COLO668 (cell line): ENCODE data around the gene ITGA2.

ENCODE experiments used
- DNase-seq: peaks from one replicate; lab custom pipeline; 2025; ENCODE audit not compliant: unreplicated experiment; lab: John Stamatoyannopoulos, UW

ITGA2 gene

DNA sequence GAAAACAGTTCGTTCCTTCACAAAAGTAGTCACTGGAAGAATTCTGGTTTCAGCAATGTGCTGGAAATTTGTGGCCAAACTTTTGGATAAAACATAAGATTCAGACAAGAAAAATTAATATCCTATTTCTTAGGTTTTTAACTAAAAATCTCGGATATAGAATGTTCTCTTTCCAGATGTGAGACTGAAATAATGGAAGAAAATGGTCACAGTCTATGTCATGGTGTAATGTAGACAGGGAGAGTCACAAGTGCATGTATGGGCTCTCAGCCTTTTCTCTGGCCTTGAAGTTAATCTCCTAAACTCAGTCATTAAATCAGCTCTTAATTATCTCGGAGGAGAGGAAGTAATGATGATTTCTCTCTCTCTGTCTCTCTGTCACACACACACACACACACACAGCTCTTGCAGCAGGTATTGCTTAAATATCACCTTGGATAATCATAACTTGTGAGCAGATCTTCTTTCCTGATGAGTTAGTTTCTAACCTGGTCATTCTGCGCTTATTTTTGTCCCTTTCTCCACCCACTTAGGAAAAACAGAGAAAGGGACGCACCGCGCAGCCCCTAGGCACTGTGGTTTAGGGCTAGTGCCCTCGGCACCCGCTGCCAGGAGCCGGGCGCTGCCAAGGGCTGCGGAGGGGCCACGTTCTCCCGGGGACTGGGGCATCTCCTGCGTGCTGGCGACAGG, 672 bp upstream of the ITGA2 start:
- DNase-seq: no peak

DNA sequence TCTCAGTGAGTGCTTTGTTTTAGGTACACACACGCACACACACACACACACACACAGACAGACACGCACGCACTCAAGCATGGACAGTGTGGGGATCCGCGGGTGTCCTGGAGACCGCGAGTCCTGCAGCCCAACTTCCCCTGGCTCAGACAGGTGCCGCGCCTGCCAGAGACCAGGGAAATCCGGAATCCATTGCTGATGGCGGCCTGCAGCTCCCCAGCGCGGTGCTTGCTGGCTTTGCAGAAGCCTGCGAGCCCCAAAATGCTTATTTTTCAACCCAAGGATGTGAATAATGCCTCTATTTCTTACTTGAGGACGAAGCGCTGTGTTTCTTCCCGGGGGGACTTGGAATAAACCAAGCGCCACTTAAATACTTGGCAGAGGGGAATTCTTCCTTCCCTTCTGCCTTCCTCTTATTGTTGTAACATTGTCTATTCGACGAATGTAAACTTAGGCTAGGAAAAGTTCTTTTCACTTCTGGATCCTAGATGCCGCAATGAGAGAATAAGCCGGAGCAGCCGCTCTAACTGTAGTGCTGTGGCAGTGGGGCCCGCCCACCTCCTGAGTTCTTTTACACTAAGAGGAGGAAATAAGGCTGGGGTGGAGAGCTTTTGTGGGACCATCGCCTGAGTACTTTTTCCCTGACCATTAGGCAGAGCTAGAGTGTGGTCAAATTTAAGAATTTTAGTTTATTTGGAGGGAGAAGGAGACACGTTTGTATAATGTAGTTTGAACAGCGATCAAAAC, 802 bp downstream of the ITGA2 start:
- peak; percentile 49 for DNase-seq

DNA sequence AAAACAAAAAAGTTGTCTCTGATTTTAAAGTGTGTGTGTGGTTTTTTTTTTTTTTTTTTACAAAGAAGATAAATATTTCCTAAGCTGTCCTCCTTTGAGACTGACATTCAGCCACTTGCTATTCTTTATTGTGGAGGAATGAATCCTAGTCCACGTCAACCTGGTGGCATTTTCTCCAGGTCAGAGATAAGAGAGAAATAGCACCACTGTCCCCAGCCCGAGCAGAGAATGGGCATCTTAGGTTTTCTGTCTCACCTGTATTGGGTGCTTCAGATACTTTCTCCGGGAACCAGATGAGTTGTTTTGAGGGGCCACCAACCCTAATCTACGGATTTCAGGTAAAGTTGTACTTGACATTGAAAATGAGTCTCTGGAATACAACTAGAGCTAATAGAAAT, 1.4 kb downstream of the ITGA2 start:
- no peak for DNase-seq

DNA sequence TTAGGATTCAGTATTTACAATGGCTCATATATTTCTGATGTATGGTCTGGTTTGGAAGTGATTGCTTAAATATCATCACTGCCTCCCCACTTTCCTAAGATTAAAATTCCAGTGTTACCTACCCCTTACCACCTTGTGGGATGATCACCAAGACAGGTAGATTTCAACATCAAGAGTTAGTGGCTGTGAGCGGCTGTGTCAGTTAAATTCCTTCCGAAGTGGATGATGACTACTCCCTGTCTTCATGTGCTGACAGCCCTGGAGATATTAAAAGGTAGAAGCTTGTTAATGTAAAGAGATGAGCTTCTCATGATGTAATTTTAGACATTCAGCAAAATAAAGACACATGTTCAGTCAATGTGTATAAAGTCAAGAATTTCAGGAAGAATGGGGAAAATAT, 4.2 kb downstream of the ITGA2 start:
- no peak for DNase-seq

DNA sequence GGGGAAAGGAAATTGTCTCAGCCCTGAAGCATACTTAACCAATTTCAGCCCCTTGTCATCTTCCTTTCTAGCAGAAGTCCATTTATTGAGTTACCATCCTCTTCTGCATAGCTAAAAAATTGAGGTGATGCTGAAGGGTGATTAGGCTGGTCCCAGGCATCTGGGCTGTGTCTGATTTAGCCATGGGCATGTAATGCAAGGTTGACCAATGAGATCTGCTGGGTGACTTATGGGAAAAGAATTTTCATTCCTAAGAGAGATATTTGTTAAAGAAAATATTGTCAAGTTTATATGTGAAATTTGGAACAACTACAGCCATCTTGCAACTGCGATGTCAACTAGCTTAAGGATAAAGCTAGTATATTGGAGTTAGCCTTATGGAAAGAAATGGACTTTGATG, 5.1 kb downstream of the ITGA2 start:
- DNase-seq: no peak

DNA sequence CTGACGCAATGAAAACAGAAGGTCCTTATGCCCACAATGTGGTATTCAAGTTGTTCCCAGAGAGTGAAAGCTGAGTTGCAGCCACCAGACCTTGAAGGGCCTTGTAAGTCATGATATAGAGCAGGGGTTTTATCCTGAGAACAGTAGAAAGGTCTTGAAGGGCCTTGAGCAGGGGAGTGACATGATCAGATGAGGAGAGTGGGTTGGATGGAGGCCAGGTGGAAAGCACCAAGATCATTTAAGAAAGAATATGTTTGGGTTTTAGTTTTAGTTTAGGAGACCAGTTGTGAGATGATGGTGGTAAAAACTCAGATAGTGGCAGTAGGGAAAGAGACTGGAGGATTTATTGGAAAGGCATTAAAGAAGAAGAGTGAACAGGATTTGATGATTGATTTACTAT, 5.9 kb downstream of the ITGA2 start:
- DNase-seq: no peak

DNA sequence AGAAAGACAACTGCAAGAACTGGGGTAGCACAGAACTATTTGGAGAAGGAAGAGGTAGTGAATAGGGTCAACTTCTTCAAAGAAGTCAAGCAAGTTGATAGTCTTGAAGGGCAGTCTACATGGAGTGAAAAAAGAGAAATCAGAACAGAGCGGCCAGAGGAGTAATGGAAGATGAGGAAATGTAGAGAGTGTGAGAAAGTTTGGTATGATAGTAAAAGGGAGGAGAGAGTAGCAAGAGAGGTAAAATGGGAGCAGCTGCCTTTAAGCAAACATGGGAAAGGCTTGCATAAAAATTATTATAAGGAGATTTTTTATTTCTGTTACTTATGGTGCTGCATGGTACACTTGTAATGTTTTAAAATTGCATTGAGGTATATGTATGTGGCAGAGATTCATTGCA, 6.8 kb downstream of the ITGA2 start:
- no peak for DNase-seq

DNA sequence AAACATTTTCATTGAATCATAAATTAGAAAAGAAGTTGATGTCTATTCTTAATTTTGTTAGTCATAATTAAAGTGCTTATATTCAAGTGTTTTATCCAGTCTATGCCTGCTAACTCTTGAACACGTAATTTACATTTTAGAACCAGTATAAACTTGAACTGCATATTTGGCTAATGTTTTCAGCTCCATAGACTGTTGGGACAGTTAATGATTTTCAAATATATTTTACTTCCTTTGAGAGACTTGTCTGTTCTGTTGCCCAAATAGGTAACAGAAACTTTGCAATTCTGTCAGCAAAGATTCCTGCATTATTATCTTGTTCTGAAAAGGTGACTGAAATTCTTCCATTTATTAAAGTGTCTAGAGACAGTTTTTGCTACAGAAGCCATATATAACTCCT, 7.8 kb downstream of the ITGA2 start:
- DNase-seq: no peak

DNA sequence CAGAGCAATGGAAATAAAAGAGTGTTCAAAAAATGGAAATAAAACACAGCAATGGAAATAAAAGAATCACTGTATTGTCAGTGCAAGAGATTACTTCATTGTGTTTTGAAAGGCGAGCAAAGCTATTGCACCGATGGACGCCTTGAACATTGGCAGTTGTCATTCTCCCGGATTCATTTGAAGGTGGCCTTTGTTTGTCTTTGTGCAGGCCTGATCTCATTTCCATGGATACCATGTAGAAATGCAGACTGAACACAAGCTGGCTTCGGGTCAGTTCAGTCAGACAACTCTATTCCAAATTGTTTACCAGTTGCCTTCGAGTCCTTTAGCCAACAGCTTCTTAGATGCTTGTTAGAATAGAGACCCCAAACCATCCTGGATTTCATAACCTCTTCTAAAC, 8.3 kb downstream of the ITGA2 start:
- DNase-seq: no peak

DNA sequence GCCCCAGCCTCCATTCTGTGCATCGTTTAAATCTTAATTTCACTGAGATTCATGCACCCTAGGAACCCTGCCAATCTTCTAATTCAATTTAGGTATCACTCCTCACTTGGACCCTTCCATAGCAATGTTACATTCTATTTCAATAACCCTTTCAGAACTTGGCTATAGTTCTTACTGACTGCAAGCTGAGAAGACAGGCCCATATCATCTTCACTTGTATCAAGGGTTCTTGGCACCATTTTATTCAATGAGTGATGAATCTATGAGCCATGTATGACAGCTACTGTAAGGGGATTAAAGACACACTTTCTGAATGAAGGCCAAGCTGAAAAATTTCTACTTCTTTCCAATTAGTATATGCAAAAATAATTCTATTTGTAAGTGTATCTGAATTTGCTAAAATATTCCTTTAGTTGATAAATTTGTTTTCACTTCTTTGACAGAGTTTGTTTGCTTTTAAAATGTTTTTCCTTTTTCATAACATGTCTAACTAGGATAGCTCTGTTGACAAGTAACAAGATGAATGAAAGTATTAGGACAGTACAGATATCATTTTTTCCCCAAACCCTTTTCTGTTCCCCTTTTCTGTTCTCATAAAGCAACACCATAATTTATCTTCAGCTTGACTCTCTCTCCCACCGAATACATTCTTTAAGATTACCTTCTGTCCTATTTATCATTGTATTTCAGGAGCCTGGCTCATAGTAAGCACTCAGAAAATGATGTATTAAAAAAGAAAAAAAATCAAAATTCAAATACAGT, 9.6 kb downstream of the ITGA2 start:
- DNase-seq: no peak

DNA sequence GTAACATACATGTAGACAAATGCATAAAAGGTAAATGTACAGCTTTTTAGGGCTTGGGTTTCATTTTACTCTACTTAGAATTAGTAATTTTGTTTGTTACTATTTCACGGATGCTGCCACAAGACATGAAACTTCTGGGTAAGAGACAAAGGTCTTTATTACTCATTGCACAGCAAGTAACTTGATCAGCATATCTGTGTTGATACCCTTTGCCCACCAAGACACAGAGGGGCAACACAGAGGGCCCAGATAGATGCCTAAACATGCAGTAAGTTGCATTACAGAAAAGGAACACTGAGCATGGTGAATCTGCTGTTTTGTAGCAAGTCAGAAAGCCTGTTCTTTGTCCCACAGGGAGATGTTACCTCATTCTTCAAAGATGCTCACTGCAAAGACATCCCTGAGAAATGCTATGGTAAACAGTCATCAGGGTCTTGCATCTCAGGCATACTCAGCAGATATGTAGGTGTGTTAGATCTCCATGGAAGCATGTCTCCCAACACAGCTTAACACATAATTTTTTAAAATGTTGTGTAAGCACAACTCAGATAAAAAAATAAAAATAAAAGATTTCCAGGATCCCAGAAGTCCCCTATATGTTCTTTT, 10.3 kb downstream of the ITGA2 start:
- DNase-seq: no peak

DNA sequence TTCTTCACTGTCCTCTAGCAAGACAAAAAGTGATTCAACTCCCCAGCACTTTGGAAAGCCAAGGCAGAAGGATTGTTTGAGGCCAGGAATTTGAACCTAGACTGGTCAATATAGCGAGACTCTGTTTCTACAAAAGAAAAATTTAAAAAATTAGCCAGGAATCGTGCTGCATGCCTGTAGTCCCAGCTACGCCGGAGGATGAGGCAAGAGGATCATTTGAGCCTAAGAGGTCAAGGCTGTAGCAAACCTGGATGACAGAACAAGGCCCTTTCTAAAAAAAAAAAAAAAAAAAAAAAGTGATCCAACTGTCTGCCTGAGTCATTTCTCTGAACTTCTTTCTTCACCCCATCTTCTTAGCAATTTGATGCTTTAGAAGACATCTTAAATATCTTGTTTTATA, 12.4 kb downstream of the ITGA2 start:
- no peak for DNase-seq

DNA sequence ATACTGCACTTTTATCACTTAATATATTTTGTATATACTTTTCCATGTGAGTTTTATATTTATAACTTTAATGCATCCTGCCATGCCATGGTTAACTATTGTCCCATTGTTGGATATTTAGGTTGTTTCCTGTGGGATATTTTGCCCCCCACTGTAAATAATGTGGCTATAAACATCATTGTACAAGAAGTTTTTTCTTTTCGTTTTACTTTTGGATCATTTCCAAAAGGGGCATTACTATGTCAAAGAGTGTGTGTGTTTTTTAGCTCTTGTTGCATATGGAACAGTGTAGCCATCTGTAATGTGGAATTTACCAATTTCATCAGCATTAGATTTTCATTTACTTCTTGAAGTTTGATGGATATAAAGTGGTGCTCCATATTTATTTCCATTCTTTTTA, 13.3 kb downstream of the ITGA2 start:
- DNase-seq: no peak

DNA sequence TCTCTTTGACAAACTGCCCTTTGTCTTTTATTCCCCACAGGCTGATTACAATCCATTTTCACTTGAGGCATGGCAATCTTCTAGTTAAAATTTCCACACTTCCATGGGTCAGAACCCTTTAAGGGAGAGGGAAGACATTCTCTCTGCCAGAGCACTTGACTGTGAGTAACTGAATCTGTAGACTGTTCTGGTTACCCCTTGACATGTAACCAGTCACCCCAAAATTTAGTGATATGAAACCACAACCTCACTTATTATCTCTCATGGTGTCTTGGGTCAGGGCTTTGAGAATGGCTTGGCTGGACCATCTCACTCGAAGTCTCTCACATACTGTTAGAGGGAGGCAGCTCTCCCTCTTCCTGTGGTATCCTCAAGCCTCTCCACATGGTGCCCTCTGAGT, 14.0 kb downstream of the ITGA2 start:
- no peak for DNase-seq

DNA sequence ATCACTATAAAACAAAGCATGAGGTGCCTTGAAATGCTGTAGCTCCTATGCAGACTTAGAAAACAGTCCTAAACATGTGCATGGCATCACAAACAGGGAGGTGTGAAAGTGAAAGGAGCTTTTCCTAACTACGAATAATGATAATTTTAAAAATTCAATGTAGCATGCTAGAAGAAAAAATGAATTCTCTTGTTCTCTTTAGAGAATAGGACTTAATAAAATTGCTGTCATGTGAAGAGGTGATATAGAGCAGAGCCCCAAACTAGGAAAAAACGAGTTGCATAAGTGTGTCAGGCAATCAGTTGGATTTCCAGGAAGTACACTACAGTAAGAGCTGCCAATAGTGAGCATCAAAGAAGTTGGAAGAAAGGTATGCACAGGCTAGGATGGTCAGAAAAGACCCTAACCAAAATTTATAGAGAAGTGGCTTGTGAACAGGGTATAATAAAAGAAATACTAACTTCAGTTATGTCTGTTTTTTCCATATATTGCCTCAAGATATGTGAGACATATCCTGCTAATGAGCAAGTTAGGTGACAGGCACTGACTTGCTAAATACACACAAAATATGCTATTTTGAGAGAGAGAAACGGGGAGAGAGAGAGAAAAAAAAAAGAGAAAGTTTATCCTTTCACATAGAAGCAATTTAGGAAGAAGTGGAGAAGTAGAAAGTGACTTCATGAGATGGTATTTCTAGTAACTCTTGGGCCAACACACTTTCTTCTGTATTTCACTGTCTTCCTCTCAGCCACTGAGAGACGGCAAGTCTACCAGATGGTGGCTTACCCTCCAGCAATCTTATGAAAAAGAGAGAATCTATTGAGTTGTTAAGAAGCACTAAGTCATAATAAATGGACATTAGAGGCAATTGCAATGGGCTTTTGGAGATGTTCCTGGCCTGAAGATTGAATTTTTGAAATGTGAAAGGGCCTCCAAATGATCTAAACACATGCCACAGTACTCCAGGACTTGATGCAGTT, 18.0 kb downstream of the ITGA2 start:
- no peak for DNase-seq

DNA sequence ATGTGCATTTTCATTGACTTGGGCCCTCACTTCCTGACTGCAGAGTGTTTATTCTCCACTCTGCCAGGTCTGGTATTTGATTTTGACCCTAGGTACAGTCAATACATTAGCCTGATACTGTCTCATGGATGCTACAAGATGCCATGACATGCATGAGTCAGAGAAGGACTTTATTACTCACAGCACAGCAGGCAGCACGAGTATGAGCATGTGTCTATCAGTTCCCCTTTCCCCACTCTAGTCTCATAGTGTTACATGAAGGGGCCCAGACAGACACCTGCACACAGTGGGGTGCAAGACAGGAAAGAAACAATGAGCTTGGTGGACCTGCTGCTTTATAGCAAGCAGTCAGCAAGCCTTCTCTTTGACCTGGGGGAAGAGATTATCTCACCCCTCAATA, 19.6 kb downstream of the ITGA2 start:
- no peak for DNase-seq

DNA sequence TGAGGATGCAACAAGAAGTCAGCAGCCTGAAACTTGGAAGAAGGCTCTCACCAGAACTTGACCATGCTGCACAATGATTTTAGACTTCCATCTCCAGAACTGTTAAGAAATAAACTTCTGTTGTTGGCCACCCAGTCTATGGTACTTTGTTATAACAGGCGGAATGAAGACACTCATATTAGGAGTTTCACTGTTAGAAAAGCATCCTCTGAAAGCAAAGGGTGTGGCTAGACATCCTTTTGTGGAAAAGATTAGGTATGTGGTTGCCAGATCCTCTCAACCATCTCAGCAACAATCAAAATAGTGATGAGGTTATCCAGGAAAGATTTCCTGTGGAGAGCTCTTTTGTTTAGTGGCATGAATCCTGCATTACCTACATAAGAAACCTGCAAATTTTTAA, 20.7 kb downstream of the ITGA2 start:
- DNase-seq: no peak

DNA sequence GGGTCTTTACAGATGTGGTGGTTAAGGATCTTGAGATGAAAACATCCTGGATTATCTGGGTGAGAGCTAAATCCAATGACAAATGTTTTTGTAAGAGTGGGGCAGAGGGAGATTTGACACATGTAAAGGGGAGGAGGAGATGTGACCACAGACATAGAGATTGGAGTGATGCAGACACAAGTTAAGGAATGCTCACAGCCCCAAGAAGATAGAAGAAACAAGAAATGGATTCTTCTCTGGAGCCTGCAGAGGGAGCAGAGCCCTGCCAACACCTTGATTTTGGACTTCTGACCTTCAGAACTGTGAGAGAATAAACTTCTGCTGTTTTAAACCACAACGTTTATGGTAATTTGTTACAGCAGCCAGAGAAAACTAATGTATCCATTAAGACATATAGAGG, 21.7 kb downstream of the ITGA2 start:
- no peak for DNase-seq

DNA sequence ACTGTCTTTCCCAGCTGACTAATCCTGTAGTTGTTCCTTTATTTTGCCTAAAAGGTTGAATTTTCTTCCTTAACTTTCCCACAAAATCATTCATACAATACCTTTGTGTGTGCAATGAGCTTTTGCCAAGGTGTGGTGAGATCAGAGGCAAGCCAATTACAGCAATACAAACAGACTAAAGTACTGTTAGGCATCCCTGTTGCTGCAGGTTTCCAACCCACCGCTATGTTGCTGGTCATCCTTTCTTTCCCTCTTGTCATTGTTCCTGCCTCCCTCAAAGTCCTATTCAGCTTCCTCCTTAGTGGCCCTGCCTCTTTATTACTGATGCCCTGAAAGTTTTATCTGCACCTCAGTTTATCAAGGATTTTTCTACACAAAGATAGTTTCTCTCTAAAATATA, 22.1 kb downstream of the ITGA2 start:
- DNase-seq: no peak

DNA sequence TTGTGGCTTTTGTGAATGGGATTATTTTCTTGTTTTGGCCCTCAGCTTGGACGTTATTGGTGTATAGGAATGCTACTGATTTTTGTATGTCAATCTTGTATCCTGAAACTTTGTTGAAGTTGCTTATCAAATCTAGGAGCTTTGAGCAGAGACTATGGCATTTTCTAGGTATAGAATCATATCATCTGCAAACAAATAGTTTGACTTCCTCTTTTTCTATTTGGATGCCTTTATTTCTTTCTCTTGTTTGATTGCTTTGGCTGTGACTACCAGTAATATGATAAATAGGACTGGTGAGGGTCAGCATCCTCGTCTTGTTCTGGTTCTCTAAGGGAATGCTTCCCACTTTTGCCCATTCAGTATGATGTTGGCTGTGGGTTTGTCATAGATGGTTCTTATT, 24.7 kb downstream of the ITGA2 start:
- no peak for DNase-seq

DNA sequence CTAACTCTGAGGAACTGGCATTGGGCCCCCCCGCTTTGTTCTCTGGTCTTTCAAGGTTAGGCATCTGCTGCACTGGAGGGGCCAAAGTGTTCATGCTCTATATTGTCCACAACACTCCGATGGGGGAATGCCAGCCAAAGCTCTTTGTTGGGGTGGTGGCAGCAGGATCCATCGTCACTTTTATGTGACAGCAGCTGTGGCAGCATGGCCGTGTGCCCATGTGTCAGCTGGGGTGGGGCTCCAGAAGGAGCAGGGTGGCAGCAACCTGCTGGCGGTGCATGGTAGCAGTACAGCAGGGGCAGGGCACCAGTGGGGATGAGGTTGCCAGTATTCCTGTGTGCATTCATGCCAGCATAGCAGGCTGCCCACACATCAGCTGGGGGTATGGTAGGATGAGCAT, 28.2 kb downstream of the ITGA2 start:
- no peak for DNase-seq
